GM12872 (cell line): Measurements from ENCODE around the gene TMEM151B.

Experiments used
- CTCF ChIP-seq: IDR thresholded peaks from 3 replicates; pipeline ENCODE4 v1.5.1; 2011; ENCODE audit warnings: low read depth, mild to moderate bottlenecking, low read length, moderate library complexity; ENCODE audit not compliant: insufficient read depth

The TMEM151B gene

GRCh38 chr6:44228836-44229235, 41.4 kb upstream of the TMEM151B start:
- TF ChIP-seq CTCF, result no peak

DNA sequence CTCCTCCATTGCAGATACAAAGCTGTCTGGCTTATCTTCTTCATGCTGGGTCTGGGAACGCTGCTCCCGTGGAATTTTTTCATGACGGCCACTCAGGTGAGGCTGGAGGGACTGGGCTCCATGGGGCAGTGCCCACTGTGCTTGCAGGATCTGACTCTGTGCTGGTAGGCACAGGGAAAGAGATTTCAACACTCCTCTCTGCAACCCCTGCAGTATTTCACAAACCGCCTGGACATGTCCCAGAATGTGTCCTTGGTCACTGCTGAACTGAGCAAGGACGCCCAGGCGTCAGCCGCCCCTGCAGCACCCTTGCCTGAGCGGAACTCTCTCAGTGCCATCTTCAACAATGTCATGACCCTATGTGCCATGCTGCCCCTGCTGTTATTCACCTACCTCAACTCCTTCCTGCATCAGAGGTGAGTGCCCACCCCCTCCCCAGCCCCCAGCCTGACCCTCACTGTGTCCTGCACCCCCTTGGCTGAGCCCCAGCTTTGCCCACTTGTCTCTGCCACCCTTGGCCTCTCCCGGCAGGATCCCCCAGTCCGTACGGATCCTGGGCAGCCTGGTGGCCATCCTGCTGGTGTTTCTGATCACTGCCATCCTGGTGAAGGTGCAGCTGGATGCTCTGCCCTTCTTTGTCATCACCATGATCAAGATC, 40.7 kb upstream of the TMEM151B start:
- no peak for TF ChIP-seq CTCF

GRCh38 chr6:44230034-44230675, 40.1 kb upstream of the TMEM151B start:
- no peak for TF ChIP-seq CTCF

DNA sequence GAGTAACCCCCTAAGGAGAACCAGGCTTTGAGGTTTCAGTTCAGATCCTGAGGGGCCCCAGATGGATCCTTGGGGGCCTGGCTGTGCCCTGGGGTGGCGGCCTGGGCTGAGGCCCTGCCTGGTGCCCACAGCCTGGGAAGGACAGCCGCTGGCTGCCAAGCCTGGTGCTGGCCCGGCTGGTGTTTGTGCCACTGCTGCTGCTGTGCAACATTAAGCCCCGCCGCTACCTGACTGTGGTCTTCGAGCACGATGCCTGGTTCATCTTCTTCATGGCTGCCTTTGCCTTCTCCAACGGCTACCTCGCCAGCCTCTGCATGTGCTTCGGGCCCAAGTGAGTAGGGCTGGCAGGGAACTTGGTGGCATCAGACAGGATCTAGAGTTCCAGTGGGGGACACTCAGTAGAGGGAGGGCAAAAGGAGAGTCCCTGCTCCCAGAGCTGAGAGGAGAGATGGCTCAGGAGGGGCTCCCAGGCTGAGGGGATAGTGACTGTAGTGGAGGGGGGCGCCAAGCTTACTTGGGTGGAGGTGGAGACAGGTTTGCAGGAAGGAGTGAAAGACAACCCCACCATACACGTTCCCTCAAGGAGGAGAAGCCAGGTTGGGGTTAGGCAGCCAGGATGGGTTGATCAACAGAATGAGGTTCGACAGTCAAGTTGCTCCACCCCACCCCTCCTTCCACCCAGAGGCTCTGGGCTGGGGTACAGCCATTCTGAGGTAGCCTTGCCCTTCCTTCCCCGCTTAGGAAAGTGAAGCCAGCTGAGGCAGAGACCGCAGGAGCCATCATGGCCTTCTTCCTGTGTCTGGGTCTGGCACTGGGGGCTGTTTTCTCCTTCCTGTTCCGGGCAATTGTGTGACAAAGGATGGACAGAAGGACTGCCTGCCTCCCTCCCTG, 37.3 kb upstream of the TMEM151B start:
- TF ChIP-seq CTCF, result no peak

- no peak for TF ChIP-seq CTCF
These were observed 36.6 kb upstream of the TMEM151B start for GRCh38 chr6:44233567-44234100.

GRCh38 chr6:44234101-44235025, 35.9 kb upstream of the TMEM151B start:
- TF ChIP-seq CTCF, result peak; percentile 84
